HEK293T (cell line): Measurements from ENCODE around the gene TTLL9.

Experiments
- FOXM1 ChIP-seq: fragments of 450-650 bp; IDR thresholded peaks from 2 replicates; pipeline ENCODE4 v1.6.1; 2017; ENCODE audit warnings: mild to moderate bottlenecking, borderline replicate concordance
- TARDBP ChIP-seq: fragments of 450-650 bp; IDR thresholded peaks from 2 replicates; pipeline ENCODE4 v1.6.1; 2016

GRCh38 chr20:31926493-31926892 is 56.1 kb downstream of the TTLL9 start:
- no peak for TF ChIP-seq TARDBP
- no peak for TF ChIP-seq FOXM1
